Left lung (tissue), 10 donors: ENCODE data around the gene CPEB4. TPM values are rescaled to one million over a fixed set of nuclear protein-coding genes. Genes with fewer than 3 reads are reported as not detected.

ENCODE experiments used
- ATAC-seq: fragments of 200-7000 bp; cut with Tn5 transposase; one replicate; pipeline ENCODE4 v1.9.1; 2020; ENCODE audit warnings: moderate library complexity
- DNase-seq, 4 donors: peaks; one replicate each; pipeline ENCODE4 v3.0.0-alpha.2; 2013 to 2020
- H3K27ac ChIP-seq, 2 donors: fragments of 200-600 bp; sonication (generic) in 1 of 2; one replicate each; pipeline versions ENCODE4 v1.5.0 to v1.8.0; 2020 to 2021
- H3K27me3 ChIP-seq, 2 donors: fragments of 200-600 bp; sonication (generic) in 1 of 2; one replicate each; pipeline versions ENCODE4 v1.5.0 to v1.8.0; 2020 to 2021
- H3K36me3 ChIP-seq, 2 donors: fragments of 200-600 bp; sonication (generic) in 1 of 2; one replicate each; pipeline versions ENCODE4 v1.5.0 to v1.8.0; 2020 to 2021
- H3K4me1 ChIP-seq, 2 donors: fragments of 200-600 bp; one replicate each; pipeline ENCODE4 v1.8.0; 2021
- H3K4me3 ChIP-seq, 2 donors: fragments of 200-600 bp; sonication (generic) in 1 of 2; one replicate each; pipeline versions ENCODE4 v1.5.0 to v1.8.0; 2020 to 2021; ENCODE audit warnings: mild to moderate bottlenecking in 1 of 2
- H3K9me3 ChIP-seq, 2 donors: fragments of 200-600 bp; sonication (generic) in 1 of 2; one replicate each; pipeline versions ENCODE4 v1.5.0 to v1.8.0; 2020 to 2021
- CTCF ChIP-seq, 2 donors: fragments of 200-600 bp; sonication (generic) in 1 of 2; IDR thresholded peaks; one replicate each; pipeline versions ENCODE4 v1.5.0 to v1.8.0; 2021; ENCODE audit warnings: antibody characterized with exemption in 2 of 2
- intact Hi-C, 2 donors: fragments of 100-400 bp; cut with DNase I; formaldehyde crosslinking; loops; one replicate each; pipeline versions ENCODE4 v1.11.2 to v1.14.2; 2022
- polyA plus RNA-seq, 6 donors: library from polyadenylated mRNA; unstranded; fragments of 120-200 nt; gene quantifications; one replicate each; pipeline ENCODE4 v1.2.1, GENCODE V29; 2013; ENCODE audit not compliant: insufficient read length in 6 of 6
- total RNA-seq, 2 donors: library from RNA; stranded (reverse); fragmentation: NEBNext Ultra II Directional; extraction: Animal tissue kit (Norgen Biotek cat#: 25700); gene quantifications; one replicate each; pipeline ENCODE4 v1.2.1, GENCODE V29; 2021
- donor health status: DM: no; HTN: yes; CAD: no.
- donor health status: DM: no; HTN: no; CAD: no.

Gene CPEB4
- total and polyA plus RNA-seq, 8 donors: 16.3 to 59.6 (median 18.0) TPM

DNA sequence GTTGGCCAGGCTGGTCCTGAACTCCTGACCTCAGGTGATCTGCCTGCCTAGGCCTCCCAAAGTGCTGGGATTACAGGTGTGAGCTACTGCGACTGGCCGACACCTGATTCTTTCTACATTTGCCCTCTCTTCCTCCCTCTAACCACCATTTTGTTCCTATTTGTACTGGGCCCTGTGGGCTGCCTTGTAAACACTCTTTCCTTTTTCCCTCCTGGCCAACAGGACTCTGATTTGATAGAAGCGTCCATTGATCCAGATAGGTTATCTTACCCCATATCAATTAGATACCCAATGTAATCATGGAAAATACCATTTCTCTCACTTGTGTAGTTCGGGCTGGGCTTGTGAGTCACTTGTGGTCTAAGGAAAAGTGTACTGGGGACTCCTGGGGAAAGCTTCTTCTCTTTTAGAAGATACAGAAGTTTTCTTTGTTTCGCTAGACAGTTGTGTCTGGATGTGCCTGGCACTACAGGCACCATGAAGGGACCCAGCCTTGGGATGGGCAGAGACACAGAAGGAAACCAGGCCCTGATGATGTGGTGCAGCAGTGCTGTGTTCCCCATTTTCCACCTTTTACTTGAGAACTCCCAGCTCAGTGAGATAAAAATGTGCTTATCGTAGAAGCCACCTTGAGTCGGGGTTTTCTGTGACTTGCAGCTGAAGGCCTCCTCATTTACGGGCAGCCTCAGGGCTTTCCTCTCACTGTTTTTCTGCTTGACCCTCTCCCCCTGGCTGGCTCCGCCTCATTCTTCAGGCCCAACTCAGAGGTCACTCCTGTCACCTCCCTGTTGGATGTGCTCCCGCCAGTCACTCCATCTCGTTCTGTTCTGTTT lies 32.8 kb upstream of the CPEB4 start:
- Histone ChIP-seq H3K27ac (no peak overlapping the region), H3K36me3 (no peaks in the 10 kb centered on the region), H3K27me3 (no peaks in the 10 kb centered on the region), H3K4me3 (no peak overlapping the region), H3K4me1 (peaks cover 0 to 20% of the 10 kb centered on the region in 2 donors), H3K9me3 (no peaks in the 10 kb centered on the region)
- intact Hi-C loops: no loop called here
- DNase-seq: no peak
- ATAC-seq: no peak
- TF ChIP-seq CTCF (IDR thresholded peaks at IDR 0.05): no peak

GRCh38 chr5:173855995-173856656 lies 32.0 kb upstream of the CPEB4 start:
- TF ChIP-seq CTCF (IDR thresholded peaks at IDR 0.05): no peak
- Histone ChIP-seq H3K27me3 (no peaks in the 10 kb centered on the region), H3K36me3 (no peaks in the 10 kb centered on the region), H3K4me1 (peaks cover 0 to 14% of the 10 kb centered on the region in 2 donors), H3K27ac (no peak overlapping the region), H3K4me3 (no peak overlapping the region), H3K9me3 (no peaks in the 10 kb centered on the region)
- no peak for ATAC-seq
- no peak for DNase-seq
- intact Hi-C loops: no loop called here

DNA sequence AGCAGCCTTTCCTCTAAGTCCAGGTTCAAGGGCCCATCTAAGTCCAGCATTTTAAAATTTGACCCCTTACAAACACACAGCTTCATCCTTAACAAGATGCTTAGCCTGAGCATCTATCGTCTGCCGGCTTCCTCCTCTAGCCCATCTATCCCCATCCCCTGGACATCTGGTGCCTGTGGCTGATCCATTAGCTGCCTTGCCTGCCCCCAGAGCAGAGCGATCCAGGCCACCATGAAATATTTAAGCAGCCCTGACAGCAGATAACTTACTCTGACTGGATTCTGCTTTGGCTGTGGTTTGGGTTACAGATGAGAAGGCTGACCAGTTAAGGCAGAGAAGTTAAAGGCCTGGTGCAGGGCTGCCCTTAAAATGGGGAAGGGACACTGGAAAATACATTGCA lies 30.9 kb upstream of the CPEB4 start:
- H3K27ac ChIP-seq: no peak overlapping the region
- H3K9me3 ChIP-seq: no peaks in the 10 kb centered on the region
- no peak for TF ChIP-seq CTCF (IDR thresholded peaks at IDR 0.05)
- ATAC-seq: no peak
- DNase-seq: no peak
- no peaks in the 10 kb centered on the region for H3K27me3 ChIP-seq
- intact Hi-C loops: no loop called here
- peaks cover 0 to 10% of the 10 kb centered on the region in 2 donors for H3K4me1 ChIP-seq
- H3K4me3 ChIP-seq: no peak overlapping the region
- H3K36me3 ChIP-seq: no peaks in the 10 kb centered on the region

- DNase-seq: no peak
- H3K4me1 ChIP-seq: peaks cover 0 to 13% of the 10 kb centered on the region in 2 donors
- intact Hi-C loops: no loop called here
Measured at GRCh38 chr5:173858021-173858669, 30.0 kb upstream of the CPEB4 start.

More at GRCh38 chr5:173858021-173858669, 30.0 kb upstream of the CPEB4 start:
- TF ChIP-seq CTCF (IDR thresholded peaks at IDR 0.05): no peak
- H3K4me3 ChIP-seq: no peak overlapping the region
- no peaks in the 10 kb centered on the region for H3K9me3 ChIP-seq
- ATAC-seq: no peak
- no peak overlapping the region for H3K27ac ChIP-seq
- no peaks in the 10 kb centered on the region for H3K36me3 ChIP-seq
- H3K27me3 ChIP-seq: no peaks in the 10 kb centered on the region
